Gastroesophageal sphincter (tissue), 4 donors: ENCODE data around the gene BRI3BP. TPM values are rescaled to one million over a fixed set of nuclear protein-coding genes. Genes with fewer than 3 reads are reported as not detected.
A peak's percentile ranks its signal among the peaks of the same experiment; 100 is the strongest.
"Not testable (repeated sequence)": the region's sequence is repeated elsewhere in the genome, so short reads cannot be mapped to it uniquely, and the experiment has no call there.

Experiments used
- ATAC-seq: fragments of 150-250 bp; one replicate; pipeline ENCODE4 v1.9.1; 2016; ENCODE audit warnings: mild to moderate bottlenecking, moderate library complexity
- H3K27ac ChIP-seq, 4 donors: fragments of 200-600 bp; sonication (generic) in 3 of 4; 1 replicate in 3 of 4; 2 replicates in 1 of 4; pipeline ENCODE4 v1.5.1; 2016 to 2019
- H3K27me3 ChIP-seq: fragments of 200-600 bp; sonication (generic); one replicate; pipeline ENCODE4 v1.5.1; 2019
- H3K36me3 ChIP-seq, 2 donors: fragments of 200-600 bp; sonication (generic); one replicate each; pipeline ENCODE4 v1.5.1; 2019; ENCODE audit warnings: control low read depth in 1 of 2
- H3K4me1 ChIP-seq, 3 donors: fragments of 200-600 bp; sonication (generic); 1 replicate in 2 of 3; 2 replicates in 1 of 3; pipeline ENCODE4 v1.5.1; 2016 to 2019; ENCODE audit warnings: control low read depth in 2 of 3
- H3K4me3 ChIP-seq, 2 donors: fragments of 200-600 bp; sonication (generic); one replicate each; pipeline ENCODE4 v1.5.1; 2019; ENCODE audit warnings: mild to moderate bottlenecking in 1 of 2, moderate library complexity in 1 of 2
- H3K9me3 ChIP-seq, 3 donors: fragments of 200-600 bp; sonication (generic); one replicate each; pipeline ENCODE4 v1.5.1; 2017 to 2019; ENCODE audit warnings: control low read depth in 2 of 3
- EP300 ChIP-seq: sonication (generic); formaldehyde crosslinking; IDR thresholded peaks from one replicate; pipeline ENCODE4 v1.6.1; 2017; ENCODE audit warnings: antibody characterized with exemption, mild to moderate bottlenecking
- POLR2A ChIP-seq, 2 donors: fragments of 450-650 bp; IDR thresholded peaks; one replicate each; pipeline ENCODE4 v1.6.1; 2017; ENCODE audit warnings: antibody characterized with exemption in 2 of 2, mild to moderate bottlenecking in 2 of 2, moderate library complexity in 1 of 2
- POLR2AphosphoS5 ChIP-seq: sonication (generic); formaldehyde crosslinking; IDR thresholded peaks from one replicate; pipeline ENCODE4 v1.6.1; 2017; ENCODE audit warnings: antibody characterized with exemption
- WGBS, 2 donors: methylation state at CpG; one replicate each; pipeline ENCODE4 v1.1.5; 2018; ENCODE audit warnings: low coverage in 1 of 2; 5-methylcytosine and 5-hydroxymethylcytosine counted together
- total RNA-seq, 4 donors: library from RNA; depleted of rRNA; stranded (reverse); fragments of >200 nt; gene quantifications; one replicate each; pipeline ENCODE4 v1.1.0, GENCODE V29; 2016
- TF ChIP-seq, protein P1 (sequence below), 4 experiments: fragments of 200-600 bp in 2 of 4; fragments of 450-650 bp in 2 of 4; sonication (generic) in 1 of 4; IDR thresholded peaks; one replicate each; pipeline ENCODE4 v1.5.1; 2017 to 2019; ENCODE audit warnings: antibody characterized with exemption in 4 of 4, mild to moderate bottlenecking in 2 of 4, moderate library complexity in 2 of 4

Gene BRI3BP
- total RNA-seq, 4 donors from 2014 or later, result 1.9 to 3.1 (median 2.5) TPM

DNA sequence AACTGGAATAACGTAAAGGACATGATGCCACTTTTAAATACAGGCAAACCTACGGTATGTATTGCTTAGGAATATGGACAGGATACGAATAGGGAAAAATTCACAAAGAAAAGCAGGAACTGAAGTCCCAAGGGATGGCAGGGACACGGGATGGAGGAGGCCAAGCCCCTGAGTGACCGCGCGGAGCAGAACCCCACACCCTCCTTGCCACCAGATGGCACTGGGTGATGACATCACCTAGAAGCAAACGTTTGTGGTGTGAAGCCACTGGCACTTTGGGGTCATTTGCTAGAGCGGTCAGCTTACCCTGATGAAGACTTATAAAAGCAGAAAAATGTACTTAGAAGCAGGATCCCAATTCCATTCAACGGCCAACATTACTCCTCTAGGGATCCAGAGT lies 13.9 kb upstream of the BRI3BP start:
- H3K36me3 ChIP-seq, result peaks cover 0 to 98% of the 10 kb centered on the region in 2 donors
- TF ChIP-seq EP300 (no peak), POLR2AphosphoS5 (no peak), POLR2A (IDR thresholded peaks at IDR 0.05) (no peak)
- TF ChIP-seq, protein P1, sequence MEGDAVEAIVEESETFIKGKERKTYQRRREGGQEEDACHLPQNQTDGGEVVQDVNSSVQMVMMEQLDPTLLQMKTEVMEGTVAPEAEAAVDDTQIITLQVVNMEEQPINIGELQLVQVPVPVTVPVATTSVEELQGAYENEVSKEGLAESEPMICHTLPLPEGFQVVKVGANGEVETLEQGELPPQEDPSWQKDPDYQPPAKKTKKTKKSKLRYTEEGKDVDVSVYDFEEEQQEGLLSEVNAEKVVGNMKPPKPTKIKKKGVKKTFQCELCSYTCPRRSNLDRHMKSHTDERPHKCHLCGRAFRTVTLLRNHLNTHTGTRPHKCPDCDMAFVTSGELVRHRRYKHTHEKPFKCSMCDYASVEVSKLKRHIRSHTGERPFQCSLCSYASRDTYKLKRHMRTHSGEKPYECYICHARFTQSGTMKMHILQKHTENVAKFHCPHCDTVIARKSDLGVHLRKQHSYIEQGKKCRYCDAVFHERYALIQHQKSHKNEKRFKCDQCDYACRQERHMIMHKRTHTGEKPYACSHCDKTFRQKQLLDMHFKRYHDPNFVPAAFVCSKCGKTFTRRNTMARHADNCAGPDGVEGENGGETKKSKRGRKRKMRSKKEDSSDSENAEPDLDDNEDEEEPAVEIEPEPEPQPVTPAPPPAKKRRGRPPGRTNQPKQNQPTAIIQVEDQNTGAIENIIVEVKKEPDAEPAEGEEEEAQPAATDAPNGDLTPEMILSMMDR (IDR thresholded peaks at IDR 0.05), result no peak
- no peaks in the 10 kb centered on the region for H3K4me1 ChIP-seq
- H3K27ac ChIP-seq, result no peak overlapping the region
- no peaks in the 10 kb centered on the region for H3K9me3 ChIP-seq
- no peak overlapping the region for H3K4me3 ChIP-seq
- 79 to 90% methylated on average over 7 to 9 of the region's 10 CpGs for WGBS, 2 donors
- ATAC-seq, result no peak
- H3K27me3 ChIP-seq, result no peaks in the 10 kb centered on the region

DNA sequence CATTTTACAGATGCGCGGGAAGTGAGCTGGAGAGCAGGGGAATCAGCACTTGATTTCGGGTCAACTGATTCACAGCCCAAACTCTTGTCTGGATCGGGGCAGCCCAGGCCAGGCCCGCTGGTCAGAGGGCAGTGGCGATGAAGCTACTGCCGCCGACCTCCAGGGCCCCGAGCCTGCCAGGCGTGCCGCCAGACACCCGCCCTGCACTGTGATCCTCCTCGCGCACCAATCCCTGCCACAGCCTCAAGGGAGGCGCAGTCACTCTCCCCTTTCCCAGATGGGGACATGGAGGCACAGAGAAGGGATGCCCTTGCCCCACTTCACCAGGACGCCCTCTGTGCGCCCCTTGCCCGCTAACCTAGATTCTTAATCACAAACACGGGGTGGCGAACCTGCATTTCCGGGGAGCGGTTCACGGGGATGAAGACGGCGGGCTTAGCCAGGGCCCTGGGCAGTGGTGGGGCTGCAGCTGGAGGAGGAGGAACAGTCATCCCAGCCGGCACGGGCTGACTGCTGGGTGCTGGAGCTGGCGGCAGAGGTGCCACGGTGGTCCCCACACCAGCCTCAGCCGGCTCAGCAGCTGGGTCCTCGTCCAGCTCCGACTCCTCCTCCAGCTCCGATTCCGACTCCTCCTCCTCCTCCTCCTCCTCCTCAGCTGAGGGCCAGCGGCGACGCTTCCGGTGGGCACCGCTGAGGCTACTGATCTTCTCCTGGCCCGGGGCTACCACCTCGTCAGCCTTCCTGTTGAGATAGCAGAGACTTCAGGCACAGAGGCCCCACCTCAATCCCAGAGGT lies 13.2 kb upstream of the BRI3BP start:
- ATAC-seq, result no peak
- Histone ChIP-seq H3K27me3 (no peaks in the 10 kb centered on the region), H3K27ac (no peak overlapping the region), H3K36me3 (peaks cover 0 to 98% of the 10 kb centered on the region in 2 donors), H3K9me3 (no peaks in the 10 kb centered on the region), H3K4me3 (no peak overlapping the region), H3K4me1 (no peaks in the 10 kb centered on the region)
- 65 to 96% methylated on average over 3 to 9 of the region's 41 CpGs for WGBS, 2 donors
- TF ChIP-seq POLR2AphosphoS5 (no peak), EP300 (no peak)

DNA sequence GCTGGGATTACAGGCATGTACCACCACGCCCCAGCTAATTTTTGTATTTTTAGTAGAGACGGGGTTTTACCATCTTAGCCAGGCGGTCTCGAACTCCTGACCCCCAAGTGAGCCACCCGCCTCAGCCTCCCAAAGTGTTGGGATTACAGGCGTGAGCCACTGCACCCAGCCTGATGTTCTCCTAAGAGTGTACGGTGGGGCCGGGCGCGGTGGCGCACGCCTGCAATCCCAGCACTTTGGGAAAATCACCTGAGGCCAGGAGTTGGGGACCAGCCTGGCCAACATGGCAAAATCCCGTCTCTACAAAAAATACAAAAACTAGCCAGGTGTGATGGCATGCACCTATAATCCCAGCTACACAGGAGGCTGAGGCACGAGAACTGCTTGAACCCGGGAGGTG lies 6.6 kb upstream of the BRI3BP start:
- not testable (repeated sequence) for H3K4me3 ChIP-seq, ATAC-seq
- WGBS, 2 donors, result 91 to 95% methylated on average over 2 to 4 of the region's 15 CpGs

DNA sequence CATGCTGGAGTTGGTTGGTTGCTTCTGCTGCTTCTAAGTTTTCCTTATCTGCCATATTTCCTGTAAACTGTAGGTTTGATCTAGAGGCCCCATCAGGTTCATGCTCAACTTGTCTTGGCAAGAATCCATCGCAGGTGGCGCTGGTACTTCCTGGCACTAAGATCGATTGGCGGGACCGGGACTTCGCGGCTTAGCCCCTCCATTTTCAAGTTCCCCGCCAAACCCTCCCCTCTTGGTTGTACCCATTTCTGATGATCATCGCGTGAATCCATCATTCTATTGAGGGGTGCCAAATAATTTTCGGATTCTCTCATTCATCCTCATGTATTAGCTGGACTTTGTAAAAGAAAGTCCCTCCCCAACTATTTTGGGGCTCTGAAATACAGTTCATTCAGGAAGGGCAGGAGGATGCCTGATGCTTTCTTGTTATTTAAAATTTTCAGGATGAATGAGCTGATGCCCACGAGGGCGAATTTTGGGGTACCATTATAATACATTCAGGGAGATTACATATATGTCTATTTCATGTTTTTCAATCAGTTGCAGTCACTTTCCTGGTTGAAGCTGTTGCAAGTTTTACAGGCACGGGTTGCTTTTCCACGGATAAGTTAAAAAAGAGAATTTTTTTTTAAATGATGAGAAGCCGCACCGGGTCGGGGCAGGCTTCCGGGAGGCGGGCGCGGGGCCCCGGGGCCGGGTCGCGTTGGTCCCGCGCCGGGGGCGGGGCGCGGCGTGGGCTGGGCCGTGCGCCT lies 395 bp upstream of the BRI3BP start:
- TF ChIP-seq POLR2A (IDR thresholded peaks at IDR 0.05) (no peak), POLR2AphosphoS5 (no peak), EP300 (no peak)
- TF ChIP-seq, protein P1 (IDR thresholded peaks at IDR 0.05), result no peak
- no peaks in the 10 kb centered on the region for H3K36me3 ChIP-seq
- peak; percentile 51 for ATAC-seq
- peak overlapping the region; percentile 32 to 77 for H3K4me3 ChIP-seq
- 0% methylated on average over 3 of the region's 35 CpGs for WGBS, 2 donors
- H3K4me1 ChIP-seq, result peaks cover 0 to 36% (median 13%) of the 10 kb centered on the region in 3 donors
- H3K9me3 ChIP-seq, result no peaks in the 10 kb centered on the region
- H3K27me3 ChIP-seq, result no peaks in the 10 kb centered on the region
- no peak overlapping the region for H3K27ac ChIP-seq

More for the DNA sequence above, 6.6 kb upstream of the BRI3BP start:
- H3K9me3 ChIP-seq, H3K27me3 ChIP-seq, H3K27ac ChIP-seq: not testable (repeated sequence)
- Histone ChIP-seq H3K36me3 (peaks cover 0 to 48% of the 10 kb centered on the region in 2 donors), H3K4me1 (peaks cover 0 to 21% (median 5%) of the 10 kb centered on the region in 3 donors)

DNA sequence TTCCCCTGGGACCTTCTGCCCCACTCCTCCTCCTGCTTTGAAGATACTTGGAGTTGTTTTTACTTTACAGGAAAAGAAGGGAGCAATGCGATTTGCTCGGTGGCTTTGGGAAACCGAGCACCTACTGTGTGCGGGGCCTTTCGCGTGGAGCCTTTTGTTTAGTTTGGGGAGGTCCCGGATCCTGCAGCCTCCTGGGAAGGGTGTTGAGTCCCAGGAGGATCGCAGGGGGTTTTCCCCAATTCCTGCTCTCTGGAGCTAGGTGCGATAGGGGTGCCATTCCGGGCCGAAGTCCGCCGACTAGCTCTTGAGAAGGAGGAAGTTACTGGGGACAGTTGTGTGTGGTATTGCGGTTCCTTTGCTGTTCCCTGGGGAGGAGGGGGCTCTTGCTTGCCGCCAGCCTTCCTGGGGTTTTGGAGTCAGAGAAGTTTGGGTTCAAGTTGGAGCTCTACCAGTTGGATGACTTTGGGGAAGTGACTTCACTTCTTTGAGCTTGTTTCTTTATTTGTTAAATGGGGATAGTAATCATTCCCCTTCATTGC lies 1.1 kb downstream of the BRI3BP start:
- ATAC-seq, result no peak
- no peaks in the 10 kb centered on the region for H3K9me3 ChIP-seq
- WGBS, 2 donors, result 3 to 21% methylated on average over 8 to 14 of the region's 15 CpGs
- no peaks in the 10 kb centered on the region for H3K27me3 ChIP-seq
- H3K4me1 ChIP-seq, result peaks cover 0 to 24% (median 8%) of the 10 kb centered on the region in 3 donors
- no peak overlapping the region for H3K27ac ChIP-seq
- H3K36me3 ChIP-seq, result no peaks in the 10 kb centered on the region
- H3K4me3 ChIP-seq, result peak overlapping the region; percentile 31 to 77
- TF ChIP-seq, protein P1 (IDR thresholded peaks at IDR 0.05), result no peak
- TF ChIP-seq EP300 (no peak), POLR2AphosphoS5 (no peak), POLR2A (IDR thresholded peaks at IDR 0.05) (no peak)
